GM18511 (cell line): ENCODE data around the gene VSIG10L2.

Experiments used
- ATAC-seq: cut with Tn5 transposase; IDR thresholded peaks from one replicate; pipeline ENCODE4 v1.9.1; 2021; ENCODE audit warnings: mild to moderate bottlenecking, moderate library complexity; ENCODE audit not compliant: unreplicated experiment

VSIG10L2 gene

DNA sequence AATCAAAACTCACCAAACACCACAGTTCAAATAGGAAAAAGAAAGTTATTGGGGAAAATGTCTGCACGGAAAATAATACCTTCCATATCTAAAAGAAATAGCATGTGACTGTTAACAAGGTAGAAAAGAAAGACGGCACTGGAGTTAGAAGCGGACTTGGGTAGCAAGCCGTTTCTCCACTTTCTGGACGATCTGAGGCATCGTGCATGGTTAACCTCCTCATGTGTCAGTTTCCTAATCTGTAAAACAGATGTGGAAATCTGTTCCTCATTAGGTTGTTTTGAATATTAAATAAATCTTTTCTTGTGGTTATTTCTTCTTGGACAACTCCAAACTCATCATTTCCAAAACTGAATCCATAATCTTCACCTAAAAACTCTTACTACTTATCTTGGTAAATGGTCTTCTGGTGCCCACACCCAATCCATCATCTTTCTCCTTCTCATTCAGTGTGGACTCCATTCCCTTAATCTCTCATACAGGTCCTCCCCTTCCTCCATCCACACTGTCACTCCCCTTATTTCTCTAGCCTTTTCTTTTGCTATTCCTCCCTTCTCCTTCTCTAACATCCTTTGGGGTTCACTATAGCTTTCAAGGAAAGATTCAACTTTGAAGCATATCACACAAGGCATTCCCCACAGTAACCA is 53.5 kb downstream of the VSIG10L2 start:
- ATAC-seq: no peak

DNA sequence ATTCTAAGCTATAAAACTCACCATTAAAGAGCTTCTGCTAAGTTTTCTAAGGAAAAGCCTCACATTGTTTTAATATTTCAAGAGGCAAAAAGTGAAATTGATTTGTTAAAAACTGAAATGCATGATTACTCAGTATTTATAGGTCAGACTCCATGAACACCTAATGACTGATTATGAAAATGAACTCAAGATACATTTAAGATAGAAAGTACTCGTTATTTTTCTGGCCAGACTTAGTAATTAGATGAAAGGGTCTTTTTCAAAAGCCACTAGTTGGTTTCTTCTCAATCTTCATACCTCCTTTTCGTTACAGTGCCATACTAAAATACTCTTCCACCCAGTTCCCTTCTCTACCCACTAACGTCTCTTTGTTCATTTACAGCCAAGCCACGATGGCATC is 56.3 kb downstream of the VSIG10L2 start:
- no peak for ATAC-seq
